Measurements from ENCODE around the gene RPP14.

DNA sequence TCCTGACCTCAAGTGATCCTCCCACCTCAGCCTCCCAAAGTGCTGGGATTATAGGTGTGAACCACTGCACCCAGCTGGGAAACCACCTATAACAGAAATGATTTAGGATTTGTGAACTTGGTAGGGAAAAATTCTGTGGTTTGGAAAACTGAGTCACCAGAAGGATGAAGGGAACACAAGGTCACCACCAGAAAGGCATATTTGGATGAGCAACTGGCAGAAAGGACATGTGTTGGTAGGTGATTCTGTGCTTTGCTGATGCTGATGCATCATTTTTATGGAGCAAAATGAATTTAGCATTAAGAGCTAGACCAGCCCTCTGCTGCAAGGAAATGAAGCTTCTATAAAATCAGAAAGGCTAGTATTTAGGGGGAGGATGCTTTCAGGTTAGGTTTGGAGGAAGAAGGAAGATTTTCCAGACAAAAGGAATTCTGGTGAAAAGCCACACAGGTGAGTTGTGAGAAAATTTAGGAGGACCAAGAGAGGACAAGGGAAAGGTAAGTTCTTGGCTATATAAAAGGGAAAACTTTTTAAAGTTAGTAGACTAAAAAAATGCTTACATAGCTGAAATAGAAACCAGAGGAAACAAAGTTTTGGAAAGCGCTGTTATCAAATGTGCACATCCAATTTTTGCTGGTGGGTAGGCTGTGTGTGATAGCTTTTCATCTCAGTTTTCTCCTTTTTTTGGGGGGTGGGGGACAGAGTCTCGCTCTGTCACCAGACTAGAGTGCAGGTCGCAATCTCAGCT lies 30.3 kb downstream of the RPP14 start:
- TF ChIP-seq, protein P1, sequence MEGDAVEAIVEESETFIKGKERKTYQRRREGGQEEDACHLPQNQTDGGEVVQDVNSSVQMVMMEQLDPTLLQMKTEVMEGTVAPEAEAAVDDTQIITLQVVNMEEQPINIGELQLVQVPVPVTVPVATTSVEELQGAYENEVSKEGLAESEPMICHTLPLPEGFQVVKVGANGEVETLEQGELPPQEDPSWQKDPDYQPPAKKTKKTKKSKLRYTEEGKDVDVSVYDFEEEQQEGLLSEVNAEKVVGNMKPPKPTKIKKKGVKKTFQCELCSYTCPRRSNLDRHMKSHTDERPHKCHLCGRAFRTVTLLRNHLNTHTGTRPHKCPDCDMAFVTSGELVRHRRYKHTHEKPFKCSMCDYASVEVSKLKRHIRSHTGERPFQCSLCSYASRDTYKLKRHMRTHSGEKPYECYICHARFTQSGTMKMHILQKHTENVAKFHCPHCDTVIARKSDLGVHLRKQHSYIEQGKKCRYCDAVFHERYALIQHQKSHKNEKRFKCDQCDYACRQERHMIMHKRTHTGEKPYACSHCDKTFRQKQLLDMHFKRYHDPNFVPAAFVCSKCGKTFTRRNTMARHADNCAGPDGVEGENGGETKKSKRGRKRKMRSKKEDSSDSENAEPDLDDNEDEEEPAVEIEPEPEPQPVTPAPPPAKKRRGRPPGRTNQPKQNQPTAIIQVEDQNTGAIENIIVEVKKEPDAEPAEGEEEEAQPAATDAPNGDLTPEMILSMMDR (IDR thresholded peaks at IDR 0.05) = no peak
- no peak for TF ChIP-seq POLR2A (IDR thresholded peaks at IDR 0.05)

All from esophagus squamous epithelium (tissue), 4 donors.